NCI-H2196 treated with DMSO at 0.1 percent for 48 hours (cell line): ENCODE measurements around the gene TTF2.
"Not testable (repeated sequence)": the region's sequence is repeated elsewhere in the genome, so short reads cannot be mapped to it uniquely, and the experiment has no call there.

Source experiments
- DNase-seq: peaks from one replicate; lab custom pipeline; 2025; ENCODE audit not compliant: unreplicated experiment; lab: John Stamatoyannopoulos, UW

Gene TTF2

DNA sequence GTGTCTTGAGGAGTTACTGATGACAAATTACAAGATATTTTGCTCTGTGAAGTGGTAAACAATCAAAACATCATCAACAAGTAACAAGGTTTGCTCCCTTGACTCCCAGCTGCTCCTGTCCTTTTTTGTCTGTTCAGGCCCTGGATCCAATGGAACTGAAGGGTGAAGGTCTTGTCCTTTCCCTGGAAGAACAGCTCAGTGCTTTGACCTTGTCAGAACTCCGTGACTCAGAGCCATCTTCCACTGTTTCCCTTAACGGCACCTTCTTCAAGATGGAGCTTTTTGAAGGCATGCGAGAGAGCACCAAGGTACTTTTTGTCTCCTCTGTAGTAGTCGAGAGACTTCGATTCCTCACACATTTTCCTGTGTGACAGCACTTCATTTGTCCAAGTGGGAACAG, 32.5 kb downstream of the TTF2 start:
- no peak for DNase-seq

DNA sequence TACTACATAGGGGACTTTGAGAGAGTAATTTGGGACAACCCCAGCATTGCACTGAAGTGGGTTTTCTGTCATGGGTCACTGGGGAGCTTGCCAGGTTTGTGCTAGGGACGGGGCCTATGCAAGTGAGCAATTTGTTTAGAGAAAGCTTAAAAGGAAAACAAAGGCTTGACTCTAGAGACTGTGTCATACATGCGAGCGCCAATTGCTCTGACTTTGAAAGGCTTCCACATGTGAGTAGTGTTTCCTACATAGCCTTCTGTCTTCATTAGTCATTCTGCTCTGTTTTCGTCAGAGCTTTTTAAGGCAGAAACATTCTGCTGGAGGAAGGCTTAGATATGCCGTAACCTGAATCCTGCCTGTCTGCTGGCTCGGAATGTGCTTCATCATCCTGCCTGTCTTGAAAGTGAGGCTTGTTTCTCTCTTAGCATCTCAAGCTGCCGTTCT, 33.0 kb downstream of the TTF2 start:
- DNase-seq, result no peak

- no peak for DNase-seq
Measured at GRCh38 chr1:117093870-117094621, 33.9 kb downstream of the TTF2 start.

DNA sequence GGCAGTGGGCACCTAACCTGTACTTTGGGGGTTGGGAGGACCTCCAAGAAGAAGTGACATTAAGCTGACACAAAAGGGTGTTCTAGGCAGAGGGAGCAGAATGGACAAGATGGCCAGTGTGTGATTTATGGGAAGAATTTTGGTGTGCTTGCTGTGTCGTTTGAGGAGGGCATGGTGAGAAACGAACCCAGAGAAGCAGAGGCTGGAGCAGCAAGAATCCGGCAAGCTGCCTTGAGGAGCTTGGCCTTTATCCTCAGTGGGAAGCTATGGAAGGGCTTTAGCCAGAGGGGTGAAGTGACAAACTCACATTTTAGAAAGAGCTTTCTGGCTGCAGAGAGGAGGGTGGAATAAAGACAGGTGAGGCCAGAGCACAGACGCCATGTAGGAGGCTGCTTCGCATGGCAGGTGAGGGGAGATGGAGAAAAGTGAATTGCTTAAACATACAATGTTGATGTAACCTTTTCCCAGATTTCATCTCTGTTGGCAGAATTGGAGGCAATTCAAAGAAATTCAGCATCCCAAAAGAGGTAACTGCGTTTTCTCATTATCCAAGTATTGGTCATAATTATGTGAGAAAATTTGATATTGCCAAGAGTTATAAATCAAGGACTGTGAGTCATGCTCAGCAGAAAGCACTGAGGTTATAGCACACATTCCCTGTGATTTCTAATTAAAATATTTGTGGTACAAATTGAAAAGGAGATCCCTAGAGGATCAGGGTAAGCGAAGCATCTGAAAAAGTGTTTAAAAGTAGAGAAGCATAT, 34.9 kb downstream of the TTF2 start:
- DNase-seq, result no peak

- DNase-seq, result no peak
Measured at GRCh38 chr1:117096951-117097408, 36.9 kb downstream of the TTF2 start.

DNA sequence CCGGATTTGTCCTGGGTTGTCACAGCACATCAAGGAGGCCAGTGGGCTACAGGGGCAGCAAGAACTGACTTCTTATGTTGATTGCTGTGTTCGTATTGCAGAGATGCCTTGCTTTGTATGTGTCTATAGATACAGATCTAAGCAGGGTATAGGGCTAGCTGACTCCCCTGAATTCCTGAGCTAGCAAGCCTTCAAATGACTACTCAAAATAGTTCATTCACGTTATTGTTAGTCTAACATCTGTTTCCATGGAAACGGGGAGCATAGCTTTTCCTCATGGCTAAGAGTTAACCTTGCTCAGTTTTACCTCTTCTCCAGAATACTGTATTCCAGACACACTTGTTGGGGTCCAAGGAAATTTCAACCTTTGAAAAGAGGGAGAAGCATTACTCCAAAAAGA, 37.3 kb downstream of the TTF2 start:
- no peak for DNase-seq

DNA sequence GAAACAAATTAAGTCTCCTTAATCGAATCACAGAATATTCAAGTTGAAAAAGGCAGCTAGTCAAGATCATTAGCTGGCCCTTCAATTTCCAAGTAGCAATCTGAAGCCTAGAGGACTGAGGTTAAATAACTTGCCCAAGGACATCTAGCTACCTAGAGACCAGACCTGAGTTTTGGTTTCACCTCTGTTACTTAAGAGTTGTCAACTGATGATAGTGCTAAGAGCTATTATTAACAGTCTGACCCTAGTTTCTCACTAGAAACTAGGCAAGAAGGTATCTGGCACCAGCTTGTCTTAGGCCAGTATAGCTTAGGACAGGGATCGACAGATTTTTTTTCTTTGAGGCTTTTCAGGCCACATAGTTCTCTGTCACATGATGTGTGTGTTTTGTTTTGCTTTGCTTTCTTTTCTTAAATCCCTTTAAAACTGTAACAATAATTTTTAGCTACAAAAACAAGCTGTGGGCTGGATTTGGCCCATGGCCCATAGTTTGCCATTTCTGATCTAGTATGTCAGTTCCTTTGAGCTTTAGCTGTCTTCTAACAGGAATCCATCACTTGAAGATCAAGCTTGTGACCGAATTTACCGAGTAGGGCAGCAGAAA, 38.3 kb downstream of the TTF2 start:
- no peak for DNase-seq

GRCh38 chr1:117101334-117101733, 41.2 kb downstream of the TTF2 start:
- no peak for DNase-seq

GRCh38 chr1:117101858-117102257, 41.7 kb downstream of the TTF2 start:
- not testable (repeated sequence) for DNase-seq

DNA sequence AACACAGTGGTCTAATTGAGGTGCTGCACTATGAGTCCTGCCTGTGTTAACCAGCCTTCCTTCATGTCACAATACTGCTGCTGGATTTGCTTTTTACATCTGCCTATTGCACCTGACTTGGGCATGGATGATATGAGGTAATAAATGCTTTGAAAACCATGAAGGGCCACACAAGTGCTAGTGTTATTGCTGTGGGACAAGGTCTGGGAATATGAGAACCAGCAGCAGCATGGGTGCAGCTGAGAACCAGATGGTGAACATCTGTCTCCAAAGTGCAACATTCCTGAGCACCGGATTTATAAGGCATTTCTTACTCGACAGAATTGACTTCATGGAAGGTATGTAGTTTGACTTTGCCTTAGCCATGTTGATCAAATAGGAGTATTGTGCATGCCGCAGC, 44.9 kb downstream of the TTF2 start:
- DNase-seq, result no peak

- no peak for DNase-seq
Measured at GRCh38 chr1:117105722-117106121, 45.6 kb downstream of the TTF2 start.

DNA sequence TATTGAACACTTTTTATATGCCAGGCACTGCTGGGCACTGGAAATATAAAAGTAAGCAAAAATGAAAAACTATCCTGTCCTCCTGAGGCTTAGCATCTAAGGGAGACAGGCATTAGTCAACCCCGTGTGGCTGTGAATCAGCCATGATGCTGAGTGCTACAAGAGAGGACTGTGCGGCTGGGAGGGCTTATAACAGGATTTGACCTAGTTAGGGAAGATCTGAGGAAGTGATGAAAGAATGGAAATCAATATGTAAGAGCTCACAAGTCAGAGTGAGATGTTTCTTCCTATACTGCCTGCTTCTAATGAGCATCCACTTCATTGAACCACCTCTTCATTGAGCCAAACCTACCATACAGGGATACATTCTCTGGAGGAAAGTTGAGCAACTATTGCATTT, 46.4 kb downstream of the TTF2 start:
- no peak for DNase-seq

GRCh38 chr1:117107364-117107763, 47.2 kb downstream of the TTF2 start:
- DNase-seq, result no peak

DNA sequence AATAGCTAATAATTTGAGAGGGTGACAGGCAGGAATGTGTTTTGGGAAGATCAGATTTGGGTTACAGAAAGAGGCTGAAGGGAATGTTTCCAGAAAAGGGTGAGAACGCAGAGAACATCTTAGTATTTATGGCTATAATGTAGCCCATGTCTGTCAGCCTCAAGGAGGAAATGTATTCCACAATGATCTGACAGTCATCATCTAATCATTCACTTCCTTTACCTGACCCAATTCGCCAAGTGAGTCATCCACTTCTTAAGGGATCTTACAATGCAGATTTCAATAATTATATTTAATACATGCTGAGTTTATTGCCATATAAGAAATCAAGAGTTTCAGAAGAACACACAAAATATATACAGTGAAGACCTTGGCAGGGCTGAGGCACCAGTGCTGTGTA, 50.6 kb downstream of the TTF2 start:
- DNase-seq, result no peak

GRCh38 chr1:117112047-117112717, 52.1 kb downstream of the TTF2 start:
- DNase-seq, result no peak

DNA sequence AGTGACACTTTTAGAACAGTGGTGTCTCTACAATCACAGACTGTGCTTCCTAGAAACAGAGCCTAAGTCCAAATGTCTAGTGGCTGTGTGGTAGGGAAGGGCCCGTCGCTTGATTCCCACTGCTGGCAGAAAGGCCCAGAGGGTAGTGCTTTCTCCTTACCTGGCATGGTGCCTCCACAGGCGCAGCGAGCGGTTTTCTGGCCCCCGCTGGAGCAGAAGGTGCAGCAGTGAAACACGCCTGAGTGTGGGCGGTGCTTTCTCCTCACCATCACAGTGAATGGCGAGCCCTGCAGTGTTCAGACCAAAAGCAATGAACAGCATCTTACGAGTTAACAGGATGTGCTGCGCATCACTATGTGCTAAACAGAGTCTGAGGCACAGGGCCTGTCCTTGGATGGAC, 53.1 kb downstream of the TTF2 start:
- no peak for DNase-seq

- no peak for DNase-seq
Measured at GRCh38 chr1:117114877-117115276, 54.8 kb downstream of the TTF2 start.

GRCh38 chr1:117116090-117116783, 56.1 kb downstream of the TTF2 start:
- no peak for DNase-seq

DNA sequence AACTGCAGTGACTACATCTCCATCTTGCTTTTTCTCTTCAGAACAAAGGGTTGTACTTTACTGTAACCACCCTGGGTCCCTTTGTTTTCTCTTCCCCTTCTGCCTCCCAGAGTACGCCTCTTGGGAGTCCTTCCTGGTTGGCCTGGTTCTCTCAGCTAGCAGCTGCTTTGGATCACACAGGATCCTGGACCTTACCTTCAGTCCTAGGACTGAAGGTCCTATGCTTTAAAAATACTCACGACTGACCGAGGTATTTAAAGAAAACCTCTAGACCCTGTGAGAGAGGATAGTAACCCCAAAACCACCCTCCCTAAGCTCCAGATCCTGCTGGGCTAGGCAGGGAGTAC, 56.6 kb downstream of the TTF2 start:
- no peak for DNase-seq

GRCh38 chr1:117117697-117118096, 57.6 kb downstream of the TTF2 start:
- DNase-seq, result no peak

DNA sequence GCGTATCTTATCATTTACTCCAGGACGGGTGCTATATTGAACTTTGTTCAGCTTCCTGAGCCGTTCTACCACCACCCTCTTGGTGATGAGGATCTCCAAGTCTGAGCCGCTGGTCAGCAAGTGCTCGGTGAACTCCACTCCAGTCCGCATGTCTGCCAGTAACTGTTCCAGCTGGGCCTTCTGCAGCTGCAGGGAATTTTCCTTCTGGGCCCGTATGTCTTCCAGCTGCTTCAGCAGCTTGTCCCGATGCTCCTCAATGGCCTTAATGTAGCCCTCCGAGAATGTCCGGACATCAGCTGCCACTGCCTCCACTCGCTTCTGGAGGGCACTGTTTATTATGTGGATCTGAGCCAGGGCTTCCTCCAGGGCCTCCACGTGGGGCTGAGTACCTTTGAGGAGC, 58.0 kb downstream of the TTF2 start:
- no peak for DNase-seq
